H1 (cell line): ENCODE measurements around the gene MROH7. TPM values are rescaled to one million over a fixed set of nuclear protein-coding genes. Genes with fewer than 3 reads are reported as not detected.

Experiments used
- CTCF ChIA-PET: fragments of 300-600 bp; sonication (Branson Sonifier 250); formaldehyde crosslinking; loops from one replicate; lab custom pipeline; 2021; ENCODE audit not compliant: partially characterized antibody; lab: Charles Lee
- POLR2A ChIA-PET: fragments of 300-600 bp; sonication (Branson Sonifier 250); formaldehyde crosslinking; loops from one replicate; lab custom pipeline; 2021; ENCODE audit warnings: inconsistent platforms; ENCODE audit not compliant: partially characterized antibody; lab: Charles Lee
- DNase-seq, 2 experiments: peaks; one replicate each; pipeline versions ENCODE4 v3.0.0 to v3.0.0-alpha.2; 2010 to 2022; ENCODE audit warnings: low spot score in 2 of 2, low read depth in 1 of 2, mixed read lengths in 1 of 2
- FAIRE-seq: peaks from 2 replicates; lab custom pipeline; 2011; peaks lifted over from hg19 to GRCh38; lab: Jason Lieb, UNC
- H2AFZ ChIP-seq: 2 replicates; pipeline ENCODE4 v1.8.1; 2012; ENCODE audit warnings: low read length, inconsistent platforms
- H2AK5ac ChIP-seq: 2 replicates; pipeline ENCODE4 v1.6.1; 2013; ENCODE audit warnings: low read depth, low read length
- H2BK120ac ChIP-seq: replicated peaks from 2 replicates; pipeline ENCODE3; 2013; ENCODE audit warnings: low read depth, low read length, inconsistent platforms
- H2BK12ac ChIP-seq: 2 replicates; pipeline ENCODE4 v1.6.1; 2013; ENCODE audit warnings: low read depth, low read length
- H2BK15ac ChIP-seq: 2 replicates; pipeline ENCODE4 v1.6.1; 2013; ENCODE audit warnings: low read length
- H2BK20ac ChIP-seq: 2 replicates; pipeline ENCODE4 v1.6.1; 2013; ENCODE audit warnings: low read length
- H2BK5ac ChIP-seq: 2 replicates; pipeline ENCODE4 v1.6.1; 2013; ENCODE audit warnings: low read depth, low read length
- H3K14ac ChIP-seq: 2 replicates; pipeline ENCODE4 v1.6.1; 2013; ENCODE audit warnings: inconsistent platforms; ENCODE audit not compliant: insufficient read length
- H3K18ac ChIP-seq: 2 replicates; pipeline ENCODE4 v1.6.1; 2013; ENCODE audit warnings: low read length; ENCODE audit errors: extremely low read depth
- H3K23ac ChIP-seq: 2 replicates; pipeline ENCODE4 v1.6.1; 2013; ENCODE audit warnings: inconsistent platforms; ENCODE audit not compliant: insufficient read length
- H3K23me2 ChIP-seq: 2 replicates; pipeline ENCODE4 v1.6.1; 2013; ENCODE audit warnings: low read depth, low read length
- H3K27ac ChIP-seq: 2 replicates; pipeline ENCODE4 v1.6.1; 2011; ENCODE audit warnings: low read depth, low read length, inconsistent platforms
- H3K27me3 ChIP-seq, 4 experiments: replicated peaks in 1 of 4; 1 replicate in 1 of 4; 2 replicates in 3 of 4; pipeline versions ENCODE4 v1.6.1 to v1.8.1; 2011 to 2013; ENCODE audit warnings: low read length in 3 of 4, mild to moderate bottlenecking in 3 of 4, inconsistent platforms in 2 of 4, mixed read lengths in 2 of 4, moderate library complexity in 1 of 4; ENCODE audit not compliant: control insufficient read depth in 3 of 4, insufficient read depth in 3 of 4; ENCODE audit errors: extremely low read depth in 1 of 4
- H3K36me3 ChIP-seq, 4 experiments: 2 replicates each; pipeline versions ENCODE4 v1.6.1 to v1.8.1; 2011 to 2013; ENCODE audit warnings: mild to moderate bottlenecking in 4 of 4, low read length in 3 of 4, moderate library complexity in 2 of 4, control low read depth in 1 of 4, inconsistent platforms in 1 of 4; ENCODE audit not compliant: insufficient read depth in 4 of 4, control insufficient read depth in 2 of 4
- H3K4ac ChIP-seq: replicated peaks from 2 replicates; pipeline ENCODE3; 2013; ENCODE audit warnings: low read length, low read depth, mixed read lengths, inconsistent platforms; ENCODE audit not compliant: insufficient read length
- H3K4me1 ChIP-seq, 4 experiments: replicated peaks in 1 of 4; 1 replicate in 1 of 4; 2 replicates in 3 of 4; pipeline versions ENCODE4 v1.6.1 to v1.8.1; 2011 to 2013; ENCODE audit warnings: low read length in 3 of 4, inconsistent platforms in 2 of 4, mixed read lengths in 1 of 4; ENCODE audit not compliant: insufficient read depth in 4 of 4, control insufficient read depth in 3 of 4
- H3K4me2 ChIP-seq, 2 experiments: 2 replicates each; pipeline versions ENCODE4 v1.6.1 to v1.8.1; 2011 to 2013; ENCODE audit warnings: low read depth in 2 of 2, low read length in 2 of 2, control low read depth in 1 of 2, inconsistent platforms in 1 of 2, mild to moderate bottlenecking in 1 of 2; ENCODE audit not compliant: insufficient read depth in 1 of 2
- H3K4me3 ChIP-seq, 4 experiments: fragments of 200-600, 300-600 bp in 1 of 4; sonication (generic), shearing (Covaris generic), sonication (Bioruptor Twin) in 1 of 4; 2 replicates each; pipeline versions ENCODE4 v1.5.1 to v1.8.1; 2011 to 2016; ENCODE audit warnings: low read length in 4 of 4, low read depth in 3 of 4, control low read depth in 2 of 4, inconsistent platforms in 2 of 4, mild to moderate bottlenecking in 2 of 4, mixed read lengths in 1 of 4, moderate library complexity in 1 of 4; ENCODE audit not compliant: insufficient read depth in 2 of 4; ENCODE audit errors: extremely low read depth in 1 of 4
- H3K56ac ChIP-seq: replicated peaks from 2 replicates; pipeline ENCODE3; 2013; ENCODE audit warnings: low read depth, mild to moderate bottlenecking, mixed read lengths, low read length, inconsistent platforms; ENCODE audit not compliant: insufficient read length
- H3K79me1 ChIP-seq: 2 replicates; pipeline ENCODE4 v1.6.1; 2013; ENCODE audit warnings: low read depth, low read length, control low read depth
- H3K79me2 ChIP-seq, 2 experiments: 2 replicates each; pipeline versions ENCODE4 v1.6.1 to v1.8.1; 2012 to 2013; ENCODE audit warnings: low read length in 2 of 2, mild to moderate bottlenecking in 2 of 2, inconsistent platforms in 1 of 2; ENCODE audit not compliant: insufficient read depth in 2 of 2, control insufficient read depth in 1 of 2
- H3K9ac ChIP-seq, 4 experiments: replicated peaks in 1 of 4; 1 replicate in 1 of 4; 2 replicates in 3 of 4; pipeline versions ENCODE4 v1.6.1 to v1.8.1; 2011 to 2013; ENCODE audit warnings: low read depth in 3 of 4, low read length in 3 of 4, control low read depth in 2 of 4, mild to moderate bottlenecking in 2 of 4, moderate library complexity in 2 of 4, inconsistent platforms in 1 of 4; ENCODE audit errors: extremely low read depth in 1 of 4
- H3K9me3 ChIP-seq, 2 experiments: 2 replicates each; pipeline versions ENCODE4 v1.6.1 to v1.8.1; 2012 to 2013; ENCODE audit warnings: mild to moderate bottlenecking in 2 of 2, moderate library complexity in 2 of 2, control low read depth in 1 of 2, inconsistent platforms in 1 of 2, low read depth in 1 of 2, low read length in 1 of 2, mixed read lengths in 1 of 2; ENCODE audit not compliant: insufficient read depth in 2 of 2
- H4K20me1 ChIP-seq, 2 experiments: replicated peaks in 1 of 2; 2 replicates each; pipeline versions ENCODE3 to v1.8.1; 2011 to 2013; ENCODE audit warnings: inconsistent platforms in 2 of 2, low read length in 2 of 2, mild to moderate bottlenecking in 1 of 2; ENCODE audit not compliant: insufficient read depth in 2 of 2, control insufficient read depth in 1 of 2
- H4K5ac ChIP-seq: 2 replicates; pipeline ENCODE4 v1.6.1; 2013; ENCODE audit warnings: low read length, low read depth, mixed read lengths, inconsistent platforms; ENCODE audit not compliant: insufficient read length
- H4K8ac ChIP-seq: 2 replicates; pipeline ENCODE4 v1.8.0; 2013; ENCODE audit warnings: mild to moderate bottlenecking, moderate library complexity, low read length, inconsistent platforms; ENCODE audit not compliant: insufficient read depth; ENCODE audit errors: extremely low read depth
- H4K91ac ChIP-seq: replicated peaks from 2 replicates; pipeline ENCODE3; 2013; ENCODE audit warnings: low read length, mixed read lengths, inconsistent platforms; ENCODE audit not compliant: insufficient read length
- EP300 ChIP-seq, 2 experiments: IDR thresholded peaks; 1 replicate in 1 of 2; 2 replicates in 1 of 2; pipeline ENCODE4 v1.6.1; 2011 to 2012; ENCODE audit warnings: low read depth in 2 of 2, low read length in 2 of 2, mild to moderate bottlenecking in 2 of 2, borderline replicate concordance in 1 of 2, inconsistent platforms in 1 of 2, moderate library complexity in 1 of 2
- GABPA ChIP-seq: IDR thresholded peaks from 2 replicates; pipeline ENCODE4 v1.6.1; 2011; ENCODE audit warnings: mild to moderate bottlenecking, low read length, moderate library complexity, borderline replicate concordance; ENCODE audit not compliant: insufficient read depth
- JUND ChIP-seq: IDR thresholded peaks from 2 replicates; pipeline ENCODE4 v1.6.1; 2011; ENCODE audit warnings: mild to moderate bottlenecking, improper control_type of control experiment, low read length
- RFX5 ChIP-seq: IDR thresholded peaks from 2 replicates; pipeline ENCODE4 v1.6.1; 2011; ENCODE audit warnings: low read depth, low read length, improper control_type of control experiment, borderline replicate concordance
- ZNF274 ChIP-seq: IDR thresholded peaks from 2 replicates; pipeline ENCODE4 v1.7.0; 2012; ENCODE audit warnings: low read length, borderline replicate concordance; ENCODE audit errors: extremely low read depth
- WGBS, 2 experiments: shearing (Covaris generic) in 1 of 2; methylation state at CpG; one replicate each; pipeline versions ENCODE4 v1.1.6 to v1.1.7; 2013 to 2015; ENCODE audit warnings: low lambda C conversion rate in 2 of 2, mixed read lengths in 2 of 2, inconsistent platforms in 1 of 2, low coverage in 1 of 2, missing lambda C conversion rate in 1 of 2; ENCODE audit not compliant: insufficient replicate concordance in 2 of 2, insufficient coverage in 1 of 2, insufficient read length in 1 of 2; ENCODE audit errors: extremely low coverage in 1 of 2, missing lambda C conversion rate in 1 of 2; 5-methylcytosine and 5-hydroxymethylcytosine counted together
- polyA plus RNA-seq, 7 experiments: library from polyadenylated mRNA; depleted of rRNA in 3 of 7; stranded (reverse) in 5 of 7; unstranded in 2 of 7; fragments of >200 nt in 5 of 7; fragments of 200-250 nt in 2 of 7; gene quantifications; 1 replicate in 5 of 7; 2 replicates in 1 of 7; 4 replicates in 1 of 7; pipeline versions ENCODE4 v1.2.1 to v1.2.3, GENCODE V29; 2011 to 2013; ENCODE audit warnings: missing spikeins in 2 of 7, mixed read lengths in 2 of 7
- total RNA-seq: library from RNA; stranded (reverse); fragmentation: NEBNext Ultra II Directional; extraction: Animal tissue kit (Norgen Biotek cat#: 25700); gene quantifications from 2 replicates; pipeline ENCODE4 v1.2.1, GENCODE V29; 2021

Gene MROH7
- total and polyA plus RNA-seq, 2 of the 8 experiments (the other 6 are each of a cell fraction or from before 2014, with no cell fraction given): 0.07 to 0.20 TPM

GRCh38 chr1:54754045-54754444 lies 112.5 kb downstream of the MROH7 start:
- Histone ChIP-seq H4K91ac (no peak overlapping the region), H2BK15ac (no peak overlapping the region), H4K5ac (no peak overlapping the region), H3K79me1 (no peaks in the 10 kb centered on the region), H3K9ac (no peak overlapping the region), H3K23ac (no peak overlapping the region), H2BK20ac (no peak overlapping the region), H3K4me3 (no peak overlapping the region), H4K20me1 (peaks cover 0 to 1% of the 10 kb centered on the region in 2 experiments), H3K27me3 (no peaks in the 10 kb centered on the region), H3K4me2 (no peak overlapping the region), H3K14ac (no peak overlapping the region), H3K4me1 (peaks cover 0 to 5% (median 2%) of the 10 kb centered on the region in 4 experiments; a peak in 4 of 7 replicates), H2BK120ac (no peak overlapping the region), H3K4ac (no peak overlapping the region), H3K18ac (no peak overlapping the region), H4K8ac (no peak overlapping the region; the same call in 1 of the 2 replicates), H2BK5ac (no peak overlapping the region), H3K23me2 (no peaks in the 10 kb centered on the region), H3K9me3 (no peaks in the 10 kb centered on the region), H2BK12ac (no peak overlapping the region), H3K56ac (no peak overlapping the region), H3K79me2 (no peaks in the 10 kb centered on the region), H2AFZ (no peak overlapping the region), H2AK5ac (no peak overlapping the region), H3K36me3 (peaks cover 4 to 15% (median 7%) of the 10 kb centered on the region in 4 experiments; a peak in 6 of 8 replicates), H3K27ac (no peak overlapping the region)
- CTCF ChIA-PET: interaction anchor here (0.6 kb wide), 1 partner anchor 35 kb away, joined by 4 read pairs; no protein-coding TSS in a partner anchor
- FAIRE-seq (no peak), DNase-seq (no peak)
- WGBS, 2 experiments: 91% methylated on average over 16 of the region's 22 CpGs; no CpG with 5 or more reads in 1 of the 2 experiments
- POLR2A ChIA-PET: interaction anchor here (1.0 to 1.6 kb wide), 2 partner anchors 15 to 34 kb away, joined by 3 to 7 read pairs; no protein-coding TSS in a partner anchor
- no peak for TF ChIP-seq JUND
- no peak for TF ChIP-seq GABPA
- TF ChIP-seq EP300 (IDR thresholded peaks at IDR 0.05; ENCODE audit: borderline replicate concordance in 1 of 2, low read depth in 2 of 2, low read length in 2 of 2): no peak
- no peak for TF ChIP-seq ZNF274
- no peak for TF ChIP-seq RFX5
